DND-41 (cell line): ENCODE results near the gene FOXN3.

Experiments used
- ATAC-seq: fragments of 200-7000 bp; cut with Tn5 transposase; 3 replicates; pipeline ENCODE4 v1.9.1; 2021; ENCODE audit warnings: low read depth; ENCODE audit not compliant: insufficient read depth
- DNase-seq: peaks from one replicate; pipeline ENCODE4 v3.0.0-alpha.2; 2020
- H2AFZ ChIP-seq: 2 replicates; pipeline ENCODE4 v1.6.0; 2012; ENCODE audit warnings: low read depth, low read length
- H3K27ac ChIP-seq: 2 replicates; pipeline ENCODE4 v1.5.1; 2012; ENCODE audit warnings: low read length, inconsistent platforms
- H3K27me3 ChIP-seq: fragments of 200-600 bp; sonication (generic); 2 replicates; pipeline ENCODE4 v1.6.0; 2012; ENCODE audit warnings: low read length, mild to moderate bottlenecking, inconsistent platforms; ENCODE audit not compliant: insufficient read depth, poor library complexity
- H3K36me3 ChIP-seq: 2 replicates; pipeline ENCODE4 v1.5.1; 2012; ENCODE audit warnings: low read length, inconsistent platforms; ENCODE audit not compliant: insufficient read depth
- H3K4me1 ChIP-seq: 2 replicates; pipeline ENCODE4 v1.5.1; 2012; ENCODE audit warnings: mild to moderate bottlenecking, low read length; ENCODE audit not compliant: insufficient read depth
- H3K4me2 ChIP-seq: 2 replicates; pipeline ENCODE4 v1.6.0; 2012; ENCODE audit warnings: mild to moderate bottlenecking, moderate library complexity, low read length, inconsistent platforms; ENCODE audit not compliant: insufficient read depth
- H3K4me3 ChIP-seq, 2 experiments: fragments of 200-600 bp in 1 of 2; shearing (Covaris generic) in 1 of 2; 2 replicates each; pipeline ENCODE4 v1.5.1; 2012 to 2016; ENCODE audit warnings: inconsistent platforms in 2 of 2, low read length in 2 of 2, mild to moderate bottlenecking in 2 of 2, low read depth in 1 of 2, moderate library complexity in 1 of 2
- H3K79me2 ChIP-seq: 2 replicates; pipeline ENCODE4 v1.6.0; 2012; ENCODE audit warnings: low read length, inconsistent platforms; ENCODE audit not compliant: insufficient read depth
- H3K9ac ChIP-seq: 2 replicates; pipeline ENCODE4 v1.6.0; 2012; ENCODE audit warnings: low read depth, mild to moderate bottlenecking, inconsistent platforms, low read length, moderate library complexity
- H3K9me3 ChIP-seq: 2 replicates; pipeline ENCODE4 v1.5.1; 2012; ENCODE audit warnings: low read length, moderate library complexity, mild to moderate bottlenecking, inconsistent platforms; ENCODE audit not compliant: insufficient read depth, severe bottlenecking
- H4K20me1 ChIP-seq: 2 replicates; pipeline ENCODE4 v1.6.0; 2012; ENCODE audit warnings: low read length; ENCODE audit not compliant: insufficient read depth
- EZH2 ChIP-seq: IDR thresholded peaks from 3 replicates; pipeline ENCODE4 v1.6.1; 2012; ENCODE audit warnings: borderline replicate concordance, low read depth, mild to moderate bottlenecking, moderate library complexity, low read length, inconsistent platforms; ENCODE audit not compliant: severe bottlenecking
- TF ChIP-seq, protein P1 (sequence below): IDR thresholded peaks from 2 replicates; pipeline ENCODE4 v1.5.1; 2012; ENCODE audit warnings: borderline replicate concordance, low read length, moderate library complexity, mild to moderate bottlenecking; ENCODE audit not compliant: poor library complexity, severe bottlenecking; ENCODE audit errors: extremely low read depth

FOXN3 gene

DNA sequence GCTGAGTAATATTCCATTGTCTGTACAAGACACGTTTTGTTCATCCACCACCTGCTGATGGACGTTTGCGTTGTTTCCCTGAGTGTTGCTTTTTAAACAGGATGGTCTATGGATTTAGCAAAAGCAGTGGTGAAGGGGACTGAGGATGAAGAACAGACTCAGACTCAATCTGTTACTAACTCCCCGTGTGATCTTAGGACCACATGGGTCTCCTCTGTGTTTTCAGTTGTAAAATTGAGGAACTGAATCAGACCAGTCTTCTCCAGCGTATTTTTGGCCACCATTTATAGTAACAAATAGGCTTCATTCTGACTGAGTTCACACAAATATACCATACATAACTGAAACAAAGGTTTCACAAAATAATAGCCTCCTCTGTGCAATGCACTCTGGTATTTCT, 85.6 kb downstream of the FOXN3 start:
- no peak overlapping the region for H3K27ac ChIP-seq
- peaks cover 82% of the 10 kb centered on the region for H3K79me2 ChIP-seq

DNA sequence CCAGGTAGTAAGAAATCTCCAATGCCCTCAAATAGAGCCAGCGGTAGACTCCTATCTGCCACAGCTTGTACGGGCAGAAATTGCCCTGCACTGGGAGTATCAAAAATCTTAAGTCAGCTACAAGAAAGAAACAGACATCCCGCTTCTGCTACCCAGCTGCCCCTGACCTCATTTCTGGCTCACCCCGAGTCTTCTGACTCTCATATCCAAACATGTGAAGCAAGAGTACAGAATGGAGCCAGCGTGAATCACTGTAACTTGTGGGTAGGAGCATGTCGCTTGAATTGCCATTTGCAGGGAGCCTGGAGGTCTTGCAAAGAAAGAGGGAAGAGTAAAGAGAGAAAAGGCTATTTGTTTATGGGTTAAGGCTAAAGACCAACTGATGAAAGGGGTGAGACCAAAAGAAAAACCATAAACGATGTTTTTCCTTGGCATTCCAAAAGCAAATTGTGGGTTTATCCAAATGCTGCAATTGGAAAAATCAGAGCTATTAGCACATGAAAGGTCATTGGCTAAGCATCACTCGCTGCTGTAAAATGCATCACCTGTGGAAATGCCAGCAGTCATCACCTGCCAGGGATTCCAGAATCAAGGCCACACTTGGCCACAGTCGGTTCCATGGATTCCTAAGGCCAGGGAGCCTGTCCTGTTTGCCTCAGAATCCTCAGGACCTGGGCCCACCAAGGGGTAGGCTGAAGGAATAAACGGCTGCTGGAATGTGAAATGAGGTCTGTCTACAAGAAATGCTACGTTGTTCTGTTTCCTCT, 86.6 kb downstream of the FOXN3 start:
- Histone ChIP-seq H3K79me2 (peaks cover 86% of the 10 kb centered on the region), H3K36me3 (peaks cover 24% of the 10 kb centered on the region), H3K27me3 (no peaks in the 10 kb centered on the region), H3K4me1 (peaks cover 5% of the 10 kb centered on the region), H3K27ac (no peak overlapping the region), H3K9ac (no peak overlapping the region), H3K4me3 (no peak overlapping the region), H2AFZ (no peak overlapping the region), H3K4me2 (no peak overlapping the region), H3K9me3 (no peaks in the 10 kb centered on the region), H4K20me1 (peaks cover 41% of the 10 kb centered on the region)
- no peak for ATAC-seq
- no peak for DNase-seq
- TF ChIP-seq EZH2 = no peak
- TF ChIP-seq, protein P1, sequence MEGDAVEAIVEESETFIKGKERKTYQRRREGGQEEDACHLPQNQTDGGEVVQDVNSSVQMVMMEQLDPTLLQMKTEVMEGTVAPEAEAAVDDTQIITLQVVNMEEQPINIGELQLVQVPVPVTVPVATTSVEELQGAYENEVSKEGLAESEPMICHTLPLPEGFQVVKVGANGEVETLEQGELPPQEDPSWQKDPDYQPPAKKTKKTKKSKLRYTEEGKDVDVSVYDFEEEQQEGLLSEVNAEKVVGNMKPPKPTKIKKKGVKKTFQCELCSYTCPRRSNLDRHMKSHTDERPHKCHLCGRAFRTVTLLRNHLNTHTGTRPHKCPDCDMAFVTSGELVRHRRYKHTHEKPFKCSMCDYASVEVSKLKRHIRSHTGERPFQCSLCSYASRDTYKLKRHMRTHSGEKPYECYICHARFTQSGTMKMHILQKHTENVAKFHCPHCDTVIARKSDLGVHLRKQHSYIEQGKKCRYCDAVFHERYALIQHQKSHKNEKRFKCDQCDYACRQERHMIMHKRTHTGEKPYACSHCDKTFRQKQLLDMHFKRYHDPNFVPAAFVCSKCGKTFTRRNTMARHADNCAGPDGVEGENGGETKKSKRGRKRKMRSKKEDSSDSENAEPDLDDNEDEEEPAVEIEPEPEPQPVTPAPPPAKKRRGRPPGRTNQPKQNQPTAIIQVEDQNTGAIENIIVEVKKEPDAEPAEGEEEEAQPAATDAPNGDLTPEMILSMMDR = no peak

More for the DNA sequence above, 85.6 kb downstream of the FOXN3 start:
- peaks cover 38% of the 10 kb centered on the region for H4K20me1 ChIP-seq
- no peak for DNase-seq
- H3K4me3 ChIP-seq = no peak overlapping the region
- peaks cover 25% of the 10 kb centered on the region for H3K36me3 ChIP-seq
- no peak overlapping the region for H2AFZ ChIP-seq
- H3K4me1 ChIP-seq = no peaks in the 10 kb centered on the region
- TF ChIP-seq, protein P1 = no peak
- TF ChIP-seq EZH2 = no peak
- H3K4me2 ChIP-seq = no peak overlapping the region
- no peak for ATAC-seq
- no peaks in the 10 kb centered on the region for H3K9me3 ChIP-seq
- no peak overlapping the region for H3K9ac ChIP-seq
- H3K27me3 ChIP-seq = no peaks in the 10 kb centered on the region

DNA sequence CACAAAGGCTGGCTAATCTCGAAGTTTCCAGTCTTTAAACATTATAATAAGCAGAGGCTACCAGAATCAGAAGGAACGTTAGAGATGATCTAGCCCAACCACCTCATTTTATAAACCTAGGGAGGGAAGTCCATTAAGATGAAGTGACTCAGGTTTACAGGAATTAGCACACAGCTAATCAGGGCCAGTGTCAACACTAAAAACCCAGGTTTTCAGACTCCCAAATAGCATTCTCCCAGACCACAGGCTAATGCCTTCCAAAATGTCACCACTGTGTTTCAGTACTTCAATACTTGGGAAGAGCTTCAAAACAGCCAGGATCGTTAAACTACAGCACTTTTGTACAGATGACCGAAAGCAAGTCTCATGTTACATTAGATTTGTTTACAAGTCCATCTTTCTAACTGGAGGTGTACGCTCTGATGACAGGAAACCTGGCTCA, 89.2 kb downstream of the FOXN3 start:
- H3K27me3 ChIP-seq = no peaks in the 10 kb centered on the region
- DNase-seq = no peak
- H3K79me2 ChIP-seq = peaks cover 91% of the 10 kb centered on the region
- 0 out of 2 replicates have a peak overlapping the region, but pooled peaks have one; percentile 16 for H3K27ac ChIP-seq
- H2AFZ ChIP-seq = no peak overlapping the region
- H3K4me1 ChIP-seq = peaks cover 21% of the 10 kb centered on the region
- no peak overlapping the region for H3K9ac ChIP-seq
- peaks cover 58% of the 10 kb centered on the region for H4K20me1 ChIP-seq
- H3K4me2 ChIP-seq = no peak overlapping the region
- ATAC-seq = no peak
- peaks cover 28% of the 10 kb centered on the region for H3K36me3 ChIP-seq
- no peaks in the 10 kb centered on the region for H3K9me3 ChIP-seq
- H3K4me3 ChIP-seq = no peak overlapping the region
- TF ChIP-seq, protein P1 = no peak
- no peak for TF ChIP-seq EZH2
